HCT116 (cell line): ENCODE results near the gene MED27. TPM values are rescaled to one million over a fixed set of nuclear protein-coding genes. Genes with fewer than 3 reads are reported as not detected.

Experiments used
- ATAC-seq: fragments of 200-7000 bp; cut with Tn5 transposase; 2 replicates; pipeline ENCODE4 v1.9.1; 2020; ENCODE audit warnings: mild to moderate bottlenecking, moderate library complexity
- BruUV-seq: library from RNA; stranded (reverse); fragments of 400-500 nt; replicated peaks from 2 replicates; lab custom pipeline; 2021; lab: Mats Ljungman, UMichigan
- CTCF ChIA-PET: fragments of 300-600 bp; sonication (Branson Sonifier 250); formaldehyde crosslinking; loops from one replicate; lab custom pipeline; 2021; ENCODE audit warnings: antibody characterized with exemption; lab: Charles Lee
- POLR2A ChIA-PET: fragments of 300-600, 350-600 bp; sonication (Branson Sonifier 250); formaldehyde crosslinking; loops from one replicate; lab custom pipeline; 2021; ENCODE audit warnings: antibody characterized with exemption; lab: Charles Lee
- RAD21 ChIA-PET, 2 experiments: fragments of 300-600 bp; sonication (Branson Sonifier 250); formaldehyde crosslinking; loops; one replicate each; lab custom pipeline; 2023; ENCODE audit warnings: low total read pairs in 2 of 2; ENCODE audit not compliant: uncharacterized antibody in 2 of 2, unreplicated experiment in 2 of 2, low non-redundant PET in 1 of 2; lab: Charles Lee
- DNase-seq: peaks from one replicate; pipeline ENCODE4 v3.0.0-alpha.2; 2010; ENCODE audit warnings: low read depth, low spot score
- H2AFZ ChIP-seq: fragments of 200-600 bp; shearing (Covaris generic), sonication (generic); 2 replicates; pipeline ENCODE4 v1.6.1; 2017; ENCODE audit warnings: low read depth, mixed run types, mixed read lengths, antibody characterized with exemption, low read length; ENCODE audit not compliant: poor library complexity, severe bottlenecking
- H3K27ac ChIP-seq: 2 replicates; pipeline ENCODE4 v1.5.1; 2012; ENCODE audit warnings: low read depth, low read length
- H3K27me3 ChIP-seq: fragments of 200-600 bp; sonication (generic); 2 replicates; pipeline ENCODE4 v1.6.1; 2016; ENCODE audit warnings: mixed run types, low read length, mixed read lengths; ENCODE audit not compliant: insufficient read depth
- H3K36me3 ChIP-seq, 2 experiments: fragments of 200-500 bp in 1 of 2; fragments of 200-600 bp in 1 of 2; sonication (Bioruptor generic) in 1 of 2; sonication (generic) in 1 of 2; 2 replicates each; pipeline versions ENCODE4 v1.5.1 to v1.6.1; 2014 to 2016; ENCODE audit warnings: low read length in 2 of 2, inconsistent platforms in 1 of 2, mixed read lengths in 1 of 2, mixed run types in 1 of 2; ENCODE audit not compliant: insufficient read depth in 2 of 2, control insufficient read depth in 1 of 2
- H3K4me1 ChIP-seq, 2 experiments: fragments of 200-600 bp in 1 of 2; sonication (generic) in 1 of 2; 2 replicates each; pipeline versions ENCODE4 v1.5.1 to v1.6.1; 2012 to 2017; ENCODE audit warnings: low read length in 2 of 2, inconsistent platforms in 1 of 2, mild to moderate bottlenecking in 1 of 2, mixed read lengths in 1 of 2, mixed run types in 1 of 2, moderate library complexity in 1 of 2; ENCODE audit not compliant: insufficient read depth in 2 of 2, control insufficient read depth in 1 of 2
- H3K4me2 ChIP-seq: fragments of 200-600 bp; sonication (generic); 2 replicates; pipeline ENCODE4 v1.6.1; 2017; ENCODE audit warnings: mixed run types, low read length, mixed read lengths
- H3K4me3 ChIP-seq, 2 experiments: fragments of 200-600 bp in 1 of 2; sonication (generic) in 1 of 2; replicated peaks in 1 of 2; 2 replicates each; pipeline ENCODE4 v1.5.1; 2011 to 2016; ENCODE audit warnings: low read length in 2 of 2, control low read depth in 1 of 2, low read depth in 1 of 2, mild to moderate bottlenecking in 1 of 2, mixed read lengths in 1 of 2, mixed run types in 1 of 2
- H3K79me2 ChIP-seq: fragments of 200-600 bp; sonication (generic); 2 replicates; pipeline ENCODE4 v1.6.1; 2017; ENCODE audit warnings: mild to moderate bottlenecking, mixed run types, low read length, moderate library complexity, mixed read lengths; ENCODE audit not compliant: insufficient read depth
- H3K9ac ChIP-seq: fragments of 200-600 bp; sonication (generic); 2 replicates; pipeline ENCODE4 v1.6.1; 2016; ENCODE audit warnings: low read length, mixed read lengths
- H3K9me2 ChIP-seq: fragments of 200-600 bp; sonication (generic), shearing (Covaris generic); 2 replicates; pipeline ENCODE4 v1.6.1; 2017; ENCODE audit warnings: mixed run types, mild to moderate bottlenecking, moderate library complexity; ENCODE audit not compliant: insufficient read depth
- H3K9me3 ChIP-seq, 2 experiments: fragments of 200-500 bp in 1 of 2; fragments of 200-600 bp in 1 of 2; sonication (Bioruptor generic) in 1 of 2; sonication (generic) in 1 of 2; 2 replicates each; pipeline ENCODE4 v1.6.1; 2014 to 2017; ENCODE audit warnings: low read length in 2 of 2, mixed read lengths in 2 of 2, inconsistent platforms in 1 of 2, low read depth in 1 of 2, mild to moderate bottlenecking in 1 of 2, mixed run types in 1 of 2, moderate library complexity in 1 of 2; ENCODE audit not compliant: control insufficient read depth in 1 of 2, insufficient read depth in 1 of 2
- H4K20me1 ChIP-seq: fragments of 200-600 bp; sonication (generic), shearing (Covaris generic); 2 replicates; pipeline ENCODE4 v1.6.1; 2017; ENCODE audit warnings: mixed run types, mild to moderate bottlenecking, moderate library complexity; ENCODE audit not compliant: insufficient read depth
- ATF3 ChIP-seq: IDR thresholded peaks from 2 replicates; pipeline ENCODE4 v1.6.1; 2012
- CBX3 ChIP-seq: IDR thresholded peaks from 2 replicates; pipeline ENCODE4 v1.6.1; 2012; ENCODE audit warnings: low read depth
- CEBPB ChIP-seq: IDR thresholded peaks from 2 replicates; pipeline ENCODE4 v1.6.1; 2012; ENCODE audit warnings: low read depth
- EGR1 ChIP-seq: IDR thresholded peaks from 2 replicates; pipeline ENCODE4 v1.6.1; 2012; ENCODE audit warnings: low read depth
- ELF1 ChIP-seq: IDR thresholded peaks from 2 replicates; pipeline ENCODE4 v1.6.1; 2012; ENCODE audit warnings: low read depth, borderline replicate concordance
- EZH2 ChIP-seq: fragments of 200-600 bp; sonication (generic); IDR thresholded peaks from 2 replicates; pipeline ENCODE4 v1.6.1; 2017; ENCODE audit warnings: antibody characterized with exemption, mixed run types
- EZH2phosphoT487 ChIP-seq: fragments of 200-600 bp; IDR thresholded peaks from 2 replicates; pipeline ENCODE4 v1.6.1; 2018; ENCODE audit warnings: antibody characterized with exemption, borderline replicate concordance
- FOSL1 ChIP-seq: IDR thresholded peaks from 2 replicates; pipeline ENCODE4 v1.6.1; 2012; ENCODE audit warnings: low read depth
- JUND ChIP-seq: IDR thresholded peaks from 2 replicates; pipeline ENCODE4 v1.6.1; 2012
- POLR2AphosphoS5 ChIP-seq: IDR thresholded peaks from 2 replicates; pipeline ENCODE4 v1.6.1; 2011; ENCODE audit warnings: mild to moderate bottlenecking, low read depth, low read length, moderate library complexity
- SIN3A ChIP-seq: IDR thresholded peaks from 2 replicates; pipeline ENCODE4 v1.6.1; 2012; ENCODE audit warnings: low read depth
- SP1 ChIP-seq: IDR thresholded peaks from 2 replicates; pipeline ENCODE4 v1.6.1; 2012; ENCODE audit warnings: low read depth
- SRF ChIP-seq: IDR thresholded peaks from 2 replicates; pipeline ENCODE4 v1.6.1; 2012; ENCODE audit warnings: low read depth
- TCF7L2 ChIP-seq: IDR thresholded peaks from 2 replicates; pipeline ENCODE4 v1.7.0; 2011; ENCODE audit warnings: borderline replicate concordance, inconsistent platforms; ENCODE audit not compliant: insufficient read depth, insufficient read length; ENCODE audit errors: extremely low read depth
- ZBTB33 ChIP-seq: IDR thresholded peaks from 2 replicates; pipeline ENCODE4 v1.6.1; 2011; ENCODE audit warnings: mild to moderate bottlenecking, low read length, moderate library complexity; ENCODE audit not compliant: insufficient replicate concordance; ENCODE audit errors: extremely low read depth
- ZFX ChIP-seq: fragments of 450-650 bp; IDR thresholded peaks from 2 replicates; pipeline ENCODE4 v1.6.1; 2017
- ZNF274 ChIP-seq: fragments of 200-500 bp; sonication (Bioruptor generic); IDR thresholded peaks from 2 replicates; pipeline ENCODE4 v1.6.1; 2014; ENCODE audit warnings: mild to moderate bottlenecking, low read depth, low read length, inconsistent platforms
- intact Hi-C: fragments of 100-400 bp; cut with micrococcal nuclease; formaldehyde crosslinking; loops from 2 replicates; pipeline ENCODE4 v1.10.0; 2022
- total RNA-seq: library from RNA; stranded (reverse); gene quantifications from one replicate; pipeline ENCODE4 v1.2.1, GENCODE V29; 2021; ENCODE audit not compliant: unreplicated experiment
- TF ChIP-seq, protein P1 (sequence below), 3 experiments: fragments of 200-600 bp in 1 of 3; sonication (generic) in 1 of 3; IDR thresholded peaks in 2 of 3; conservative IDR thresholded peaks in 1 of 3; 2 replicates each; pipeline ENCODE4 v1.5.1; 2012 to 2017; ENCODE audit warnings: low read depth in 2 of 3, low read length in 2 of 3, antibody characterized with exemption in 1 of 3, borderline replicate concordance in 1 of 3, control low read depth in 1 of 3, mild to moderate bottlenecking in 1 of 3, mixed read lengths in 1 of 3, mixed run types in 1 of 3, moderate library complexity in 1 of 3; ENCODE audit not compliant: insufficient read depth in 1 of 3

MED27 gene
- total RNA-seq, 1 experiment from 2014 or later: 26.9 TPM

DNA sequence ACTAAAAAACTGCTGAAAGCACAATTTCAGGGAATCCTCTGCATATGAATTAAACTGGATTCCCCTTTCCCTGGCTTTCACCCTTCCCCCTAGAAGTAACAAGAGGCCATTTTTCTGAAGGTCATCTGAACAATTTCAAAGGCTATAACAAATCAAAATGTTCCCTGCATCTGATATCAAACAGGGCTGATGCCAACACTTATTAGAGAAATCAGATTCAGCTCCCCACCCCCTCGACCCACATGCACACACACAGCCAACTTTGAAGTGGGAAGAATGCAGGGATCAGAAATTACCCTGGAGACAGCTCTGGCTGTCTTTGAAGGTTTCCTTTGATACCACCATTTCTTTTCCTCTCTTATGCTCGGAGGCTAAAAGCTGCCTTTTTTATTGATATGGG lies 190.7 kb downstream of the MED27 start:
- no peaks in the 10 kb centered on the region for H4K20me1 ChIP-seq
- H3K36me3 ChIP-seq: no peaks in the 10 kb centered on the region
- no peak for ATAC-seq
- H3K79me2 ChIP-seq: no peaks in the 10 kb centered on the region
- POLR2A ChIA-PET: no interaction called here
- RAD21 ChIA-PET: interaction anchor here in 1 of 2 experiments (0.6 kb wide), 1 partner anchor 52 kb away, joined by 4 read pairs; no protein-coding TSS in a partner anchor
- H3K27ac ChIP-seq: no peak overlapping the region
- CTCF ChIA-PET: no interaction called here
- H3K4me2 ChIP-seq: no peak overlapping the region
- no peak overlapping the region for H3K4me3 ChIP-seq
- intact Hi-C loops: no loop called here
- no peak overlapping the region for H2AFZ ChIP-seq
- no peaks in the 10 kb centered on the region for H3K9me3 ChIP-seq
- no peak overlapping the region for H3K9ac ChIP-seq
- DNase-seq: no peak
- H3K9me2 ChIP-seq: no peaks in the 10 kb centered on the region
- H3K4me1 ChIP-seq: peaks cover 0 to 3% of the 10 kb centered on the region in 2 experiments; a peak in 1 of 4 replicates
- no peaks in the 10 kb centered on the region for H3K27me3 ChIP-seq
- TF ChIP-seq SIN3A (no peak), ZNF274 (no peak), FOSL1 (no peak), TCF7L2 (no peak), EGR1 (no peak), ELF1 (no peak), POLR2AphosphoS5 (no peak), JUND (no peak), SP1 (no peak), EZH2 (no peak), ZFX (no peak), ZBTB33 (no peak), ATF3 (no peak), EZH2phosphoT487 (no peak), CBX3 (no peak), CEBPB (no peak), SRF (no peak)
- TF ChIP-seq, protein P1, sequence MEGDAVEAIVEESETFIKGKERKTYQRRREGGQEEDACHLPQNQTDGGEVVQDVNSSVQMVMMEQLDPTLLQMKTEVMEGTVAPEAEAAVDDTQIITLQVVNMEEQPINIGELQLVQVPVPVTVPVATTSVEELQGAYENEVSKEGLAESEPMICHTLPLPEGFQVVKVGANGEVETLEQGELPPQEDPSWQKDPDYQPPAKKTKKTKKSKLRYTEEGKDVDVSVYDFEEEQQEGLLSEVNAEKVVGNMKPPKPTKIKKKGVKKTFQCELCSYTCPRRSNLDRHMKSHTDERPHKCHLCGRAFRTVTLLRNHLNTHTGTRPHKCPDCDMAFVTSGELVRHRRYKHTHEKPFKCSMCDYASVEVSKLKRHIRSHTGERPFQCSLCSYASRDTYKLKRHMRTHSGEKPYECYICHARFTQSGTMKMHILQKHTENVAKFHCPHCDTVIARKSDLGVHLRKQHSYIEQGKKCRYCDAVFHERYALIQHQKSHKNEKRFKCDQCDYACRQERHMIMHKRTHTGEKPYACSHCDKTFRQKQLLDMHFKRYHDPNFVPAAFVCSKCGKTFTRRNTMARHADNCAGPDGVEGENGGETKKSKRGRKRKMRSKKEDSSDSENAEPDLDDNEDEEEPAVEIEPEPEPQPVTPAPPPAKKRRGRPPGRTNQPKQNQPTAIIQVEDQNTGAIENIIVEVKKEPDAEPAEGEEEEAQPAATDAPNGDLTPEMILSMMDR (IDR thresholded peaks at IDR 0.05 in 2 of 3, conservative IDR thresholded peaks at IDR 0.05 in 1 of 3; ENCODE audit: borderline replicate concordance in 1 of 3, insufficient read depth in 1 of 3, low read depth in 2 of 3, low read length in 2 of 3): no peak
- no TSS peak for BruUV-seq
